GM23248 (cell line): ENCODE data around the gene UBASH3B.

Experiments
- EZH2 ChIP-seq: fragments of 200-600 bp; sonication (generic); IDR thresholded peaks from 2 replicates; pipeline ENCODE4 v1.6.1; 2018; ENCODE audit warnings: antibody characterized with exemption, mild to moderate bottlenecking; ENCODE audit not compliant: insufficient read depth, poor library complexity, severe bottlenecking
- EZH2phosphoT487 ChIP-seq: fragments of 200-600 bp; sonication (generic); IDR thresholded peaks from 2 replicates; pipeline ENCODE4 v1.6.1; 2018; ENCODE audit warnings: antibody characterized with exemption, moderate library complexity, mild to moderate bottlenecking, low read depth; ENCODE audit not compliant: insufficient read depth

- TF ChIP-seq EZH2phosphoT487 (no peak), EZH2 (no peak)
These were observed 26.9 kb downstream of the UBASH3B start for GRCh38 chr11:122682464-122682863.
